Measurements from ENCODE around the gene SIK2. TPM values are rescaled to one million over a fixed set of nuclear protein-coding genes. Genes with fewer than 3 reads are reported as not detected.

Gene SIK2
- total RNA-seq, 2 donors from 2014 or later = 16.2 to 21.3 TPM

GRCh38 chr11:111589886-111590499 is 12.3 kb upstream of the SIK2 start:
- H3K27ac ChIP-seq = no peak overlapping the region
- H3K4me1 ChIP-seq = no peaks in the 10 kb centered on the region
- H3K4me3 ChIP-seq = no peak overlapping the region
- no peak for DNase-seq
- H3K9ac ChIP-seq (ENCODE audit: low read depth in 2 of 2, low read length in 2 of 2) = no peak overlapping the region
- H3K36me3 ChIP-seq = no peaks in the 10 kb centered on the region
- H3K9me3 ChIP-seq = no peaks in the 10 kb centered on the region
- intact Hi-C loops (cut with DNase I) = loop anchor here (5.0 kb wide), 1 partner anchor 247 kb away; no protein-coding TSS in a partner anchor
- no peak for TF ChIP-seq CTCF (IDR thresholded peaks at IDR 0.05)
- H3K27me3 ChIP-seq = no peaks in the 10 kb centered on the region

DNA sequence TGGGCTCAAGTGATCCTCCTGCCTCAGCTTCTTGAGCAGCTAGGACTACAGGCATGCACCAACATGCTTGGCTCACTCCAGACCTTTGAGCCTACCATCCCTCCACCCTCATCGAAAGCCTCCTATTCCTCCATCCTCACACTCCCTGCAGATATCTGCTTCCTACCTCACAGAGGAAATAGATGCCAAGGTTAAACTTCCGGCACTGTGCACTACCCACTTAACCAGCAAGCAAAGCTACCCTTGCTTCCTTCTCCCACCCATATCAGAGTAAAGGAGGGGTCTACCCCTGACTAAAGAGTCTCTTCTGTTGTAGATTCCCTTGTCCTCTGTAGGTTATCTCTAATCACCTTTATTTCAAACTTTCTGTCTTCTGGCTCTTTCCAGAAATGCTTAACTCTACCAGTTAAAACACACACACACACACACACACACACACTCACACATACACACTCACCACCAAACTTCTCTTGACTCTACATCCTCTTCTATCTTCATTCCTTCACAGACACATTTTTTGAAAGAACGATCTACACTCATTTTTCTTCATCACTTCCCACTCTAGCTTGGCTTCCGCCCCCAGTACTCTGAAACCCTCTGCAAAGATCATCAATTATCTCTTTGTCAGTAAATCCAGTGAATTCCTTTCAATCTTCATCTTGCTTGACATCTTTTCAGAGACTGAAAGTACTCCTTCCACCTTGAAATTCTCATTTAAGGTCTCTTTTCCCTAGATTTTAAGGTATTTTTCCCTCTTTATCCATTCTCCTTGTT is 10.9 kb upstream of the SIK2 start:
- Histone ChIP-seq H3K9me3 (no peaks in the 10 kb centered on the region), H3K27me3 (no peaks in the 10 kb centered on the region), H3K4me3 (no peak overlapping the region), H3K36me3 (no peaks in the 10 kb centered on the region), H3K9ac (ENCODE audit: low read depth in 2 of 2, low read length in 2 of 2) (no peak overlapping the region), H3K27ac (no peak overlapping the region), H3K4me1 (no peaks in the 10 kb centered on the region)
- no peak for DNase-seq
- TF ChIP-seq CTCF (IDR thresholded peaks at IDR 0.05) = no peak
- intact Hi-C loops (cut with DNase I) = no loop called here

GRCh38 chr11:111592491-111592890 is 9.8 kb upstream of the SIK2 start:
- Histone ChIP-seq H3K27me3 (no peaks in the 10 kb centered on the region), H3K4me3 (no peak overlapping the region), H3K4me1 (no peaks in the 10 kb centered on the region), H3K9ac (ENCODE audit: low read depth in 2 of 2, low read length in 2 of 2) (no peak overlapping the region), H3K36me3 (no peaks in the 10 kb centered on the region), H3K27ac (no peak overlapping the region), H3K9me3 (no peaks in the 10 kb centered on the region)
- DNase-seq = no peak
- no peak for TF ChIP-seq CTCF (IDR thresholded peaks at IDR 0.05)
- intact Hi-C loops (cut with DNase I) = no loop called here

DNA sequence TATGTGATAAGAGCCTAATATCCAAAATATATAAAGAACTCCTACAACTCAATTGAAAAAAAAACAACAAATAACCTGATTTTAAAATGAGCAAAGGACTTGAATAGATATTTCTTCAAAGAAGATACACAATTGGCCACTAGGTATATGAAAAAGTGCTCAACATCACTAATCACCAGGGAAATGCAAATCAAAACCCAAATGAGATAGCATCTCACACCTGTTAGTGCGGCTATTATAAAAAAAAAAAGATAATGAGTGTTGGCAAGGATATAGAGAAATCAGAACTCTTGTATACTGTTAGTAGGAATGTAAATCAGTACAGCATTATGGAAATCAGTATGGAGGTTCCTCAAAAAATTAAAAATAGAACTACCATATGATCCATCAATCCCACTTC is 5.9 kb upstream of the SIK2 start:
- DNase-seq = no peak
- no peak overlapping the region for H3K4me3 ChIP-seq
- no peaks in the 10 kb centered on the region for H3K4me1 ChIP-seq
- H3K9ac ChIP-seq (ENCODE audit: low read depth in 2 of 2, low read length in 2 of 2) = no peak overlapping the region
- H3K27me3 ChIP-seq = no peaks in the 10 kb centered on the region
- no peaks in the 10 kb centered on the region for H3K36me3 ChIP-seq
- H3K27ac ChIP-seq = no peak overlapping the region
- TF ChIP-seq CTCF (IDR thresholded peaks at IDR 0.05) = no peak
- no peaks in the 10 kb centered on the region for H3K9me3 ChIP-seq
- intact Hi-C loops (cut with DNase I) = loop anchor here (5.0 kb wide), 1 partner anchor 251 kb away; no protein-coding TSS in a partner anchor

DNA sequence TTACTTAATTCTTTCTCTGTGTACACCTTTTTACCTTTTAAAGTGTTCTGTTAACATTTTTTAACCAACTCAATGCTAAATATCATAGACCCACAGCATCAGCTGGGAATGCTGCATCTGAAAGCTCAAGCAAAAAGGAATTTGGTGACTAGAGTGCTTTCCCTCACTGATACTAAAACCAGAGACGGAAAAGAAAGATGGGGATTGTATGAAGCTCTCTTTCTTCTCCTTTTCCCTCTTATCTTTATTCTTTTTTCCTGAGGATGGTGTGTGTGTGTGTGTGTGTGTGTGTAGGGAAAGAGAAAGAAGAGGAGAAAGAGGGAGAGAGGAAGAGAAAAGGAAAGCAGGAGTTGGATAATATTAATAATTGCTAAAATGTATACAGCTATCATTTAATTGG is 4.1 kb upstream of the SIK2 start:
- intact Hi-C loops (cut with DNase I) = loop anchor here (5.0 kb wide), 1 partner anchor 249 kb away; no protein-coding TSS in a partner anchor
- Histone ChIP-seq H3K4me3 (no peak overlapping the region), H3K36me3 (no peaks in the 10 kb centered on the region), H3K4me1 (no peaks in the 10 kb centered on the region), H3K9ac (ENCODE audit: low read depth in 2 of 2, low read length in 2 of 2) (no peak overlapping the region), H3K27ac (no peak overlapping the region), H3K27me3 (no peaks in the 10 kb centered on the region), H3K9me3 (no peaks in the 10 kb centered on the region)
- DNase-seq = no peak
- TF ChIP-seq CTCF (IDR thresholded peaks at IDR 0.05) = no peak

All from colonic mucosa (tissue), 4 donors.